HepG2 (cell line): ENCODE data around the gene ARMC2. TPM values are rescaled to one million over a fixed set of nuclear protein-coding genes. Genes with fewer than 3 reads are reported as not detected.
A peak's percentile ranks its signal among the peaks of the same experiment; 100 is the strongest.

ENCODE experiments used
- ATF1 ChIP-seq: IDR thresholded peaks from 2 replicates; pipeline ENCODE4 v1.6.1; 2016; ENCODE audit warnings: mild to moderate bottlenecking, control low read depth
- HDAC2 ChIP-seq: sonication (generic); formaldehyde crosslinking; IDR thresholded peaks from 2 replicates; pipeline ENCODE4 v1.4.0; 2020; ENCODE audit warnings: missing genetic modification reagents
- IRF1 ChIP-seq: sonication (generic); formaldehyde crosslinking; IDR thresholded peaks from 2 replicates; pipeline ENCODE4 v1.4.0; 2020; ENCODE audit warnings: low read depth, mild to moderate bottlenecking, missing genetic modification reagents
- ISL2 ChIP-seq: sonication (generic); formaldehyde crosslinking; IDR thresholded peaks from 2 replicates; pipeline ENCODE4 v1.5.0; 2020; ENCODE audit warnings: missing genetic modification reagents
- KDM1A ChIP-seq: IDR thresholded peaks from 2 replicates; pipeline ENCODE4 v1.6.1; 2016; ENCODE audit warnings: missing compliant biosample characterization
- KLF12 ChIP-seq: sonication (generic); formaldehyde crosslinking; IDR thresholded peaks from 2 replicates; pipeline ENCODE4 v1.4.0; 2020; ENCODE audit warnings: missing genetic modification reagents, borderline replicate concordance
- MLX ChIP-seq: IDR thresholded peaks from 2 replicates; pipeline ENCODE4 v1.6.1; 2016
- POGZ ChIP-seq: sonication (generic); formaldehyde crosslinking; IDR thresholded peaks from 2 replicates; pipeline ENCODE4 v1.4.0; 2020; ENCODE audit warnings: mild to moderate bottlenecking, missing genetic modification reagents
- SMAD9 ChIP-seq: sonication (generic); formaldehyde crosslinking; IDR thresholded peaks from 2 replicates; pipeline ENCODE4 v1.5.1; 2020; ENCODE audit warnings: mild to moderate bottlenecking, missing genetic modification reagents
- SP1 ChIP-seq, 2 experiments: fragments of 450-650 bp in 1 of 2; sonication (generic) in 1 of 2; formaldehyde crosslinking in 1 of 2; IDR thresholded peaks; 2 replicates each; pipeline versions ENCODE4 v1.4.0 to v1.6.1; 2016 to 2020; ENCODE audit warnings: missing genetic modification reagents in 1 of 2
- ZBTB21 ChIP-seq: sonication (generic); formaldehyde crosslinking; IDR thresholded peaks from 2 replicates; pipeline ENCODE4 v1.4.0; 2020; ENCODE audit warnings: missing genetic modification reagents
- ZBTB34 ChIP-seq: sonication (generic); formaldehyde crosslinking; IDR thresholded peaks from 2 replicates; pipeline ENCODE4 v1.8.0; 2022; ENCODE audit warnings: mild to moderate bottlenecking, missing genetic modification reagents
- ZMYM3 ChIP-seq: sonication (generic); formaldehyde crosslinking; IDR thresholded peaks from 2 replicates; pipeline ENCODE4 v1.5.1; 2020; ENCODE audit warnings: mild to moderate bottlenecking, missing genetic modification reagents
- ZNF225 ChIP-seq: sonication (generic); formaldehyde crosslinking; IDR thresholded peaks from 2 replicates; pipeline ENCODE4 v1.4.0; 2020; ENCODE audit warnings: mild to moderate bottlenecking, missing genetic modification reagents
- ZNF367 ChIP-seq: sonication (generic); formaldehyde crosslinking; IDR thresholded peaks from 2 replicates; pipeline ENCODE4 v1.4.0; 2020; ENCODE audit warnings: missing genetic modification reagents, borderline replicate concordance
- ZNF562 ChIP-seq: sonication (generic); formaldehyde crosslinking; IDR thresholded peaks from 2 replicates; pipeline ENCODE4 v1.8.0; 2022; ENCODE audit warnings: missing genetic modification reagents, borderline replicate concordance
- ZNF616 ChIP-seq: sonication (generic); formaldehyde crosslinking; IDR thresholded peaks from 2 replicates; pipeline ENCODE4 v1.5.0; 2020; ENCODE audit warnings: low read depth, mild to moderate bottlenecking, missing genetic modification reagents
- polyA plus RNA-seq, 8 experiments: library from polyadenylated mRNA; depleted of rRNA in 3 of 8; stranded (reverse) in 7 of 8; unstranded in 1 of 8; fragments of >200 nt; fragmentation: Illumina TruSeq in 4 of 8; extraction: Trizol in 4 of 8; gene quantifications; 2 replicates each; pipeline versions ENCODE4 v1.2.1 to v1.2.3, GENCODE V29; 2011 to 2016; ENCODE audit warnings: low read depth in 4 of 8, missing spikeins in 1 of 8, mixed read lengths in 1 of 8; ENCODE audit not compliant: insufficient read depth in 1 of 8
- total RNA-seq, 5 experiments: library from RNA; depleted of rRNA; stranded (reverse); fragments of >200 nt; fragmentation: Illumina TruSeq; extraction: Trizol; gene quantifications; 2 replicates each; pipeline ENCODE4 v1.2.3, GENCODE V29; 2016; ENCODE audit warnings: low read depth in 1 of 5
- TF ChIP-seq, protein P1 (sequence below): sonication (generic); formaldehyde crosslinking; IDR thresholded peaks from 2 replicates; pipeline ENCODE4 v1.9.0; 2021; ENCODE audit warnings: mild to moderate bottlenecking, missing genetic modification reagents
- TF ChIP-seq, protein P2 (sequence below): sonication (generic); formaldehyde crosslinking; IDR thresholded peaks from 2 replicates; pipeline ENCODE4 v1.5.1; 2020; ENCODE audit warnings: mild to moderate bottlenecking, moderate library complexity, missing genetic modification reagents

The ARMC2 gene
- total and polyA plus RNA-seq, 2 of the 13 experiments (the other 11 are each of a cell fraction or from before 2014, with no cell fraction given): 1.4 to 3.2 TPM

- TF ChIP-seq, protein P1, sequence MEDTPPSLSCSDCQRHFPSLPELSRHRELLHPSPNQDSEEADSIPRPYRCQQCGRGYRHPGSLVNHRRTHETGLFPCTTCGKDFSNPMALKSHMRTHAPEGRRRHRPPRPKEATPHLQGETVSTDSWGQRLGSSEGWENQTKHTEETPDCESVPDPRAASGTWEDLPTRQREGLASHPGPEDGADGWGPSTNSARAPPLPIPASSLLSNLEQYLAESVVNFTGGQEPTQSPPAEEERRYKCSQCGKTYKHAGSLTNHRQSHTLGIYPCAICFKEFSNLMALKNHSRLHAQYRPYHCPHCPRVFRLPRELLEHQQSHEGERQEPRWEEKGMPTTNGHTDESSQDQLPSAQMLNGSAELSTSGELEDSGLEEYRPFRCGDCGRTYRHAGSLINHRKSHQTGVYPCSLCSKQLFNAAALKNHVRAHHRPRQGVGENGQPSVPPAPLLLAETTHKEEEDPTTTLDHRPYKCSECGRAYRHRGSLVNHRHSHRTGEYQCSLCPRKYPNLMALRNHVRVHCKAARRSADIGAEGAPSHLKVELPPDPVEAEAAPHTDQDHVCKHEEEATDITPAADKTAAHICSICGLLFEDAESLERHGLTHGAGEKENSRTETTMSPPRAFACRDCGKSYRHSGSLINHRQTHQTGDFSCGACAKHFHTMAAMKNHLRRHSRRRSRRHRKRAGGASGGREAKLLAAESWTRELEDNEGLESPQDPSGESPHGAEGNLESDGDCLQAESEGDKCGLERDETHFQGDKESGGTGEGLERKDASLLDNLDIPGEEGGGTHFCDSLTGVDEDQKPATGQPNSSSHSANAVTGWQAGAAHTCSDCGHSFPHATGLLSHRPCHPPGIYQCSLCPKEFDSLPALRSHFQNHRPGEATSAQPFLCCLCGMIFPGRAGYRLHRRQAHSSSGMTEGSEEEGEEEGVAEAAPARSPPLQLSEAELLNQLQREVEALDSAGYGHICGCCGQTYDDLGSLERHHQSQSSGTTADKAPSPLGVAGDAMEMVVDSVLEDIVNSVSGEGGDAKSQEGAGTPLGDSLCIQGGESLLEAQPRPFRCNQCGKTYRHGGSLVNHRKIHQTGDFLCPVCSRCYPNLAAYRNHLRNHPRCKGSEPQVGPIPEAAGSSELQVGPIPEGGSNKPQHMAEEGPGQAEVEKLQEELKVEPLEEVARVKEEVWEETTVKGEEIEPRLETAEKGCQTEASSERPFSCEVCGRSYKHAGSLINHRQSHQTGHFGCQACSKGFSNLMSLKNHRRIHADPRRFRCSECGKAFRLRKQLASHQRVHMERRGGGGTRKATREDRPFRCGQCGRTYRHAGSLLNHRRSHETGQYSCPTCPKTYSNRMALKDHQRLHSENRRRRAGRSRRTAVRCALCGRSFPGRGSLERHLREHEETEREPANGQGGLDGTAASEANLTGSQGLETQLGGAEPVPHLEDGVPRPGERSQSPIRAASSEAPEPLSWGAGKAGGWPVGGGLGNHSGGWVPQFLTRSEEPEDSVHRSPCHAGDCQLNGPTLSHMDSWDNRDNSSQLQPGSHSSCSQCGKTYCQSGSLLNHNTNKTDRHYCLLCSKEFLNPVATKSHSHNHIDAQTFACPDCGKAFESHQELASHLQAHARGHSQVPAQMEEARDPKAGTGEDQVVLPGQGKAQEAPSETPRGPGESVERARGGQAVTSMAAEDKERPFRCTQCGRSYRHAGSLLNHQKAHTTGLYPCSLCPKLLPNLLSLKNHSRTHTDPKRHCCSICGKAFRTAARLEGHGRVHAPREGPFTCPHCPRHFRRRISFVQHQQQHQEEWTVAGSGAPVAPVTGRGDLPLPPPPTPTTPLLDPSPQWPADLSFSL (CRISPR knock-in tag): no peak
- peak; percentile 91; the same call in 1 of the 2 replicates for TF ChIP-seq ZNF225 (CRISPR knock-in tag)
- TF ChIP-seq POGZ: peak; percentile 61; the same call in 1 of the 2 replicates
- TF ChIP-seq ZMYM3 (CRISPR knock-in tag): peak; percentile 67
- TF ChIP-seq ISL2 (CRISPR knock-in tag): 0 out of 2 replicates have a peak, but pooled peaks have one; percentile 18
- 0 out of 2 replicates have a peak, but pooled peaks have one; percentile 18 for TF ChIP-seq KLF12 (CRISPR knock-in tag)
- no peak for TF ChIP-seq ZBTB34 (CRISPR knock-in tag)
- TF ChIP-seq ZNF562 (CRISPR knock-in tag): no peak
- TF ChIP-seq SP1 (IDR thresholded peaks at IDR 0.05): no peak
- TF ChIP-seq SP1 (CRISPR knock-in tag; IDR thresholded peaks at IDR 0.05): peak; percentile 36; the same call in 1 of the 2 replicates
- TF ChIP-seq, protein P2, sequence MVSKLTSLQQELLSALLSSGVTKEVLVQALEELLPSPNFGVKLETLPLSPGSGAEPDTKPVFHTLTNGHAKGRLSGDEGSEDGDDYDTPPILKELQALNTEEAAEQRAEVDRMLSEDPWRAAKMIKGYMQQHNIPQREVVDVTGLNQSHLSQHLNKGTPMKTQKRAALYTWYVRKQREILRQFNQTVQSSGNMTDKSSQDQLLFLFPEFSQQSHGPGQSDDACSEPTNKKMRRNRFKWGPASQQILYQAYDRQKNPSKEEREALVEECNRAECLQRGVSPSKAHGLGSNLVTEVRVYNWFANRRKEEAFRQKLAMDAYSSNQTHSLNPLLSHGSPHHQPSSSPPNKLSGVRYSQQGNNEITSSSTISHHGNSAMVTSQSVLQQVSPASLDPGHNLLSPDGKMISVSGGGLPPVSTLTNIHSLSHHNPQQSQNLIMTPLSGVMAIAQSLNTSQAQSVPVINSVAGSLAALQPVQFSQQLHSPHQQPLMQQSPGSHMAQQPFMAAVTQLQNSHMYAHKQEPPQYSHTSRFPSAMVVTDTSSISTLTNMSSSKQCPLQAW: peak; percentile 38; the same call in 1 of the 2 replicates
- peak; percentile 21; the same call in 1 of the 2 replicates for TF ChIP-seq ZNF616 (CRISPR knock-in tag)
- no peak for TF ChIP-seq IRF1 (CRISPR knock-in tag)
- TF ChIP-seq SMAD9 (CRISPR knock-in tag): no peak
- no peak for TF ChIP-seq ZBTB21
- TF ChIP-seq KDM1A (CRISPR knock-in tag): no peak
- peak; percentile 73 for TF ChIP-seq HDAC2 (CRISPR knock-in tag)
- TF ChIP-seq MLX: peak; percentile 32; the same call in 1 of the 2 replicates
- TF ChIP-seq ZNF367 (CRISPR knock-in tag): no peak
- TF ChIP-seq ATF1 (CRISPR knock-in tag): no peak
These were observed at the start of gene ARMC2 (continued) for GRCh38 chr6:108848116-108848868.
